HepG2 (cell line): ENCODE measurements around the gene NPR3.

Source experiments
- BHLHE40 ChIP-seq: IDR thresholded peaks from 2 replicates; pipeline ENCODE4 v1.6.1; 2011; ENCODE audit warnings: low read length, improper control_type of control experiment
- CTCF ChIP-seq: sonication (generic); formaldehyde crosslinking; IDR thresholded peaks from 2 replicates; pipeline ENCODE4 v1.5.0; 2020; ENCODE audit warnings: mild to moderate bottlenecking, missing genetic modification reagents, moderate library complexity
- EZH2 ChIP-seq: conservative IDR thresholded peaks from 2 replicates; pipeline ENCODE4 v1.6.1; 2012; ENCODE audit warnings: mild to moderate bottlenecking, low read depth, low read length, moderate library complexity
- POLR2AphosphoS5 ChIP-seq: IDR thresholded peaks from 2 replicates; pipeline ENCODE4 v1.6.1; 2012; ENCODE audit warnings: low read depth, low read length
- STAT5B ChIP-seq: sonication (generic); formaldehyde crosslinking; IDR thresholded peaks from 2 replicates; pipeline ENCODE4 v1.4.0; 2020; ENCODE audit warnings: missing genetic modification reagents
- ZNF878 ChIP-seq: sonication (generic); formaldehyde crosslinking; IDR thresholded peaks from 2 replicates; pipeline ENCODE4 v1.8.1; 2023; ENCODE audit warnings: mild to moderate bottlenecking, missing genetic modification reagents, moderate library complexity

- TF ChIP-seq STAT5B (CRISPR knock-in tag): no peak
- TF ChIP-seq ZNF878 (CRISPR knock-in tag): no peak
- no peak for TF ChIP-seq EZH2
- no peak for TF ChIP-seq BHLHE40
- no peak for TF ChIP-seq CTCF (CRISPR knock-in tag)
- no peak for TF ChIP-seq POLR2AphosphoS5
These were observed at the start of gene NPR3 for GRCh38 chr5:32710550-32711361.
